ENCODE measurements around the gene MTHFD1L. TPM values are rescaled to one million over a fixed set of nuclear protein-coding genes. Genes with fewer than 3 reads are reported as not detected.

Gene MTHFD1L
- total RNA-seq, 4 donors from 2014 or later, result 4.1 to 19.9 (median 16.6) TPM

GRCh38 chr6:151008425-151008824 is 142.9 kb downstream of the MTHFD1L start:
- H3K9me3 ChIP-seq, result no peaks in the 10 kb centered on the region
- H3K4me1 ChIP-seq, result no peaks in the 10 kb centered on the region
- H3K27me3 ChIP-seq, result no peaks in the 10 kb centered on the region
- no peaks in the 10 kb centered on the region for H3K36me3 ChIP-seq
- H3K4me3 ChIP-seq, result no peak overlapping the region
- intact Hi-C loops (cut with DNase I; ENCODE audit: low total_unique reads), result no loop called here
- TF ChIP-seq POLR2A (IDR thresholded peaks at IDR 0.05) (no peak), CTCF (IDR thresholded peaks at IDR 0.05) (no peak)
- no peak for DNase-seq
- H3K27ac ChIP-seq, result no peak overlapping the region

DNA sequence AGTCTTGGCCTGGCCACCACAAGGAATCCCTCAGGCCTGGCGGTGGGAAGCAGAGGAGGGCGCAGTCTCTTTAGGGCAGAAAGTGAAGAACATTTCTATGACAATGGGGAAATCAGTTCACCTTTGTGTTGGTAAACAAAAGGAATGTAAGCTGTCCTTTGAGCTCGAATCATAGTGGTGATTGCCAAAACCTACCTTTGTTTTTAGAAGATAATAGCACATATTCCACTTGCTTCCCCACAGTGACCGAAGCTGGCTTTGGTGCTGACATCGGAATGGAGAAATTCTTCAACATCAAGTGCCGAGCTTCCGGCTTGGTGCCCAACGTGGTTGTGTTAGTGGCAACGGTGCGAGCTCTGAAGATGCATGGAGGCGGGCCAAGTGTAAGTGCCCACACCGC is 144.1 kb downstream of the MTHFD1L start:
- no peak for TF ChIP-seq POLR2A (IDR thresholded peaks at IDR 0.05)
- no peak for TF ChIP-seq CTCF (IDR thresholded peaks at IDR 0.05)
- no peak overlapping the region for H3K27ac ChIP-seq
- H3K4me3 ChIP-seq, result no peak overlapping the region
- H3K9me3 ChIP-seq, result no peaks in the 10 kb centered on the region
- no peaks in the 10 kb centered on the region for H3K4me1 ChIP-seq
- H3K36me3 ChIP-seq, result no peaks in the 10 kb centered on the region
- no peak for DNase-seq
- intact Hi-C loops (cut with DNase I; ENCODE audit: low total_unique reads), result no loop called here
- H3K27me3 ChIP-seq, result no peaks in the 10 kb centered on the region

DNA sequence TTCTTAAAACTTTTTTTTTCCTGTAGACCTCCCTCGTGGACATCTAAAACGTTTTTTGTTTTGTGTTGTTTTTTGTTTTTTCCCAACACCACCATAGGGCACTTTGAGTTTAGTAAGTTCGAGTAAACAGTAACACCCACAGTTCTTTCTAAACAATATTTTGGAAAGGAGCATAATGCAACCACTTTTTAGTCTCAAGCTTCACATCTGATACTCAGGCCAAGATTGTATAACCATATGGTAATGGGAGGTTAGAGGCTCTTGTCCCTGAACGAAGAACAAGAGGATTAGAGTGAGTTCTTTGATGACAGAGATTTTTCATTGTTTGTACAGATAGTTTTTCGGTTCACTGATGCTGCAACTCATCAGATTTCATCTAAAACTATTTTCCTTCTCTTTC is 144.6 kb downstream of the MTHFD1L start:
- Histone ChIP-seq H3K27ac (no peak overlapping the region), H3K9me3 (no peaks in the 10 kb centered on the region), H3K4me3 (no peak overlapping the region), H3K4me1 (no peaks in the 10 kb centered on the region), H3K27me3 (no peaks in the 10 kb centered on the region), H3K36me3 (no peaks in the 10 kb centered on the region)
- no peak for DNase-seq
- no peak for TF ChIP-seq POLR2A (IDR thresholded peaks at IDR 0.05)
- no peak for TF ChIP-seq CTCF (IDR thresholded peaks at IDR 0.05)
- intact Hi-C loops (cut with DNase I; ENCODE audit: low total_unique reads), result loop anchor here (5.0 kb wide), 1 partner anchor 312 kb away; no protein-coding TSS in a partner anchor

DNA sequence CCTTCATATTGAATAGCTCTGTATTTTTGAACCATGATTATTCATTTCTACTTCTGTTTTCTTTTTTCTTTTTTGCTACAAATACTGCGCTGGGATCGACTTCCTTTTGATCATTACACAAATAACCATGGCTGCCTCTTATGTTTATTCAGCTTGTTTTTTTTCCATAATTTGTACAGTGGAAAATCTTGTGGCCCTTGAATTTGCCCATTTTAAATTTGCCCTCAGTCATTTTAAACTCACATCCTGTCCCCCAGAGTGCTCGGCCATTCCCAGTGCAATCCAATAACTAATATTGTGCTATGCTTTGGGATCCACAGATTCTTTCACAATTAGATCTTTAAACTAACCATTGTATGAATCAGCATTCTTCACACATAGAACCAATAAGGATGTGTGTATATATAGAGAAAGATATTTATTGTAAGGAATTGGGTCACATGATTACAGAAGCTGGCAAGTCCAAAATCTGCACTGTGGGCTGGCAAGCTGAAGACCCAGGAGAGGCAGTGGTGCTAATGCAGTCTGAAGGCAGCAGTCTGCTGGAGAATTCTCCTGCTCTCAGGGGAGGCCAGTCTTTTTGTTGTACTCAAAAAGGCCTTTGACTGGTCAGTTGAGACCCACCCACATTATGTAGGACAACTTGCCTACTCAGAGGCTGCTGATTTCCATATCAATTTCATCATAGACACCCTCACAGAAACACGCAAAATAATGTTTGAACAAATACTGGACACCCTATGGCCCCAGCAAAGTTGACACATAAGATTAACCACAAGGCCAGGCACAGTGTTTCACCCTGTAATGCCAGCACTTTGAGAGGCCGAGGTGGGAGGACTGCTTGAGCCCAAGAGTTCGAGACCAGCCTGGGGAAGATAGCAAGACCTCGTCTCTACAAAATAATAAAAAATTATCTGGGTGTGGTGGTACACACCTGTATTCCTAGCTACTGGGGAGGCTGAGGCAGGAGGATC is 147.1 kb downstream of the MTHFD1L start:
- Histone ChIP-seq H3K27ac (no peak overlapping the region), H3K4me1 (no peaks in the 10 kb centered on the region), H3K9me3 (no peaks in the 10 kb centered on the region), H3K36me3 (no peaks in the 10 kb centered on the region), H3K27me3 (no peaks in the 10 kb centered on the region), H3K4me3 (no peak overlapping the region)
- no peak for DNase-seq
- TF ChIP-seq POLR2A (IDR thresholded peaks at IDR 0.05), result no peak
- intact Hi-C loops (cut with DNase I; ENCODE audit: low total_unique reads), result loop anchor here (5.0 kb wide), 1 partner anchor 310 kb away; no protein-coding TSS in a partner anchor

DNA sequence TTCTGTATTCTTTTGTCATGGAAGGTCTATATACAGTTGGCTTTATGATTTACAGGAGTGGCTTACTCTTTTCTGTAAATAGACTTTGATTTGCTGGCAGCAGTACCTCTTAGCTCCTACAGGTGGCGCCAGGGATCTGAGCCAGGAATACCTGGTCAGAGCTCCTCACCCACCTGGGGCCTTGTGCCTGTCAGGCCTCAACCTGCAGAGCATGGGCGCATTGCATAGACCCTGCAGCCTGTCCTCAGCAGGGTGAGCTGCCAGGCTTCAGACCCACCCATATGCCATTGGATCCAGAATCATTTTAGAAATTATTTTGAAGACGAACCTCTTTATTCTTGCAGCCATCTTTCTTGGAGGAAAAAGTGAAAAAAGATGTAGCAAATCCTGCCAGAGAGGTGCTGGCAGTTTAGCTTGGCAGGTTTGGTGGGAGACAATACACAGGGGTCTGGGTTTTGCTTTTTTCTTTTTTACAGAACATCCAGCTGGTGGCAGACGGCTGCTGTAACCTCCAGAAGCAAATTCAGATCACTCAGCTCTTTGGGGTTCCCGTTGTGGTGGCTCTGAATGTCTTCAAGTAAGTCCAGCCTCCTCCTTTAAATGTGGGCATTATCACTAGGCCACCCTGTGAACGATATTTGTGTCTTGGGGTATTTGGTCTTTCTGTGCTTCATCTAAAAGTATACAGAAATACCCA is 149.1 kb downstream of the MTHFD1L start:
- peak overlapping the region; percentile 5 to 14 for H3K27ac ChIP-seq
- H3K4me3 ChIP-seq, result no peak overlapping the region
- H3K9me3 ChIP-seq, result no peaks in the 10 kb centered on the region
- no peak for TF ChIP-seq POLR2A (IDR thresholded peaks at IDR 0.05)
- TF ChIP-seq CTCF (IDR thresholded peaks at IDR 0.05), result peak; percentile 95 to 99 (median 97)
- intact Hi-C loops (cut with DNase I; ENCODE audit: low total_unique reads), result loop anchor here (5.0 kb wide), 2 partner anchors 308 to 318 kb away; no protein-coding TSS in a partner anchor
- no peaks in the 10 kb centered on the region for H3K27me3 ChIP-seq
- H3K4me1 ChIP-seq, result no peaks in the 10 kb centered on the region
- H3K36me3 ChIP-seq, result no peaks in the 10 kb centered on the region
- DNase-seq, result peak; percentile 74 to 76
